HEK293 (cell line): ENCODE measurements around the gene ARHGAP24.

ENCODE experiments used
- CTCF ChIA-PET: fragments of 350-600 bp; formaldehyde crosslinking; extraction: SDS; loops from one replicate; lab custom pipeline; 2021; ENCODE audit warnings: antibody characterized with exemption; lab: Yijun Ruan, JAX
- POLR2A ChIA-PET: fragments of 300-600 bp; formaldehyde crosslinking; extraction: SDS; loops from one replicate; lab custom pipeline; 2020; ENCODE audit warnings: antibody characterized with exemption, inconsistent platforms; lab: Yijun Ruan, JAX
- H3K27ac ChIP-seq: fragments of 200-500 bp; sonication (Bioruptor generic); 2 replicates; pipeline ENCODE4 v1.5.1; 2014; ENCODE audit warnings: low read depth, low read length, control low read depth, inconsistent platforms; ENCODE audit errors: extremely low read depth
- H3K36me3 ChIP-seq, 2 experiments: fragments of 200-500 bp in 1 of 2; sonication (Bioruptor generic) in 1 of 2; 1 replicate in 1 of 2; 2 replicates in 1 of 2; pipeline ENCODE4 v1.5.1; 2014 to 2017; ENCODE audit warnings: inconsistent platforms in 2 of 2, low read length in 2 of 2; ENCODE audit not compliant: control insufficient read depth in 2 of 2, insufficient read depth in 1 of 2
- H3K4me1 ChIP-seq: fragments of 200-500 bp; sonication (Bioruptor generic); 2 replicates; pipeline ENCODE4 v1.5.1; 2014; ENCODE audit warnings: mild to moderate bottlenecking, low read length, inconsistent platforms; ENCODE audit not compliant: control insufficient read depth, insufficient read depth
- H3K4me3 ChIP-seq: 2 replicates; pipeline ENCODE4 v1.5.1; 2011; ENCODE audit warnings: low read depth, mild to moderate bottlenecking, control low read depth, low read length, moderate library complexity
- H3K9me3 ChIP-seq: fragments of 200-500 bp; sonication (Bioruptor generic); 2 replicates; pipeline ENCODE4 v1.5.1; 2014; ENCODE audit warnings: low read depth, low read length, inconsistent platforms; ENCODE audit not compliant: control insufficient read depth, insufficient read depth
- CTCF ChIP-seq: fragments of 450-650 bp; formaldehyde crosslinking; IDR thresholded peaks from 2 replicates; pipeline ENCODE4 v1.5.1; 2016; ENCODE audit warnings: missing biosample characterization, missing genetic modification characterization
- HOXD13 ChIP-seq: sonication (generic); formaldehyde crosslinking; IDR thresholded peaks from 2 replicates; pipeline ENCODE4 v1.8.0; 2022; ENCODE audit warnings: missing genetic modification reagents, borderline replicate concordance
- MZF1 ChIP-seq: fragments of 450-650 bp; formaldehyde crosslinking; IDR thresholded peaks from 2 replicates; pipeline ENCODE4 v1.5.1; 2017; ENCODE audit warnings: missing biosample characterization, missing genetic modification characterization, borderline replicate concordance
- OSR2 ChIP-seq: fragments of 450-650 bp; formaldehyde crosslinking; IDR thresholded peaks from 2 replicates; pipeline ENCODE4 v1.5.1; 2016; ENCODE audit warnings: missing biosample characterization, missing genetic modification characterization
- PRDM1 ChIP-seq: fragments of 450-650 bp; formaldehyde crosslinking; IDR thresholded peaks from 2 replicates; pipeline ENCODE4; 2016; ENCODE audit warnings: missing biosample characterization, missing genetic modification characterization
- ZBTB11 ChIP-seq: fragments of 450-650 bp; formaldehyde crosslinking; conservative IDR thresholded peaks from 2 replicates; pipeline ENCODE4 v1.5.1; 2016; ENCODE audit warnings: low read depth, missing biosample characterization, missing genetic modification characterization
- ZEB2 ChIP-seq: fragments of 450-650 bp; formaldehyde crosslinking; IDR thresholded peaks from 2 replicates; pipeline ENCODE4 v1.5.1; 2016; ENCODE audit warnings: missing biosample characterization, missing genetic modification characterization
- ZFP3 ChIP-seq: fragments of 450-650 bp; formaldehyde crosslinking; IDR thresholded peaks from 2 replicates; pipeline ENCODE4 v1.5.1; 2016; ENCODE audit warnings: low read depth, missing biosample characterization, missing genetic modification characterization
- ZFP37 ChIP-seq: fragments of 450-650 bp; formaldehyde crosslinking; IDR thresholded peaks from 2 replicates; pipeline ENCODE4 v1.5.1; 2016; ENCODE audit warnings: missing biosample characterization, missing genetic modification characterization
- ZNF133 ChIP-seq: fragments of 450-650 bp; formaldehyde crosslinking; IDR thresholded peaks from 2 replicates; pipeline ENCODE4 v1.5.1; 2016; ENCODE audit warnings: missing biosample characterization, missing genetic modification characterization
- ZNF157 ChIP-seq: fragments of 450-650 bp; formaldehyde crosslinking; IDR thresholded peaks from 2 replicates; pipeline ENCODE4 v1.5.1; 2016; ENCODE audit warnings: missing biosample characterization, missing genetic modification characterization
- ZNF175 ChIP-seq: fragments of 450-650 bp; formaldehyde crosslinking; IDR thresholded peaks from 2 replicates; pipeline ENCODE4 v1.5.1; 2016; ENCODE audit warnings: missing biosample characterization, missing genetic modification characterization
- ZNF19 ChIP-seq: fragments of 450-650 bp; formaldehyde crosslinking; IDR thresholded peaks from 2 replicates; pipeline ENCODE4; 2016; ENCODE audit warnings: missing biosample characterization, missing genetic modification characterization, low read depth
- ZNF23 ChIP-seq: fragments of 450-650 bp; formaldehyde crosslinking; IDR thresholded peaks from 2 replicates; pipeline ENCODE4 v1.5.1; 2016; ENCODE audit warnings: missing biosample characterization, missing genetic modification characterization, borderline replicate concordance
- ZNF37A ChIP-seq: fragments of 450-650 bp; IDR thresholded peaks from 2 replicates; pipeline ENCODE4 v1.5.1; 2018; ENCODE audit warnings: missing biosample characterization, missing genetic modification characterization
- ZNF426 ChIP-seq: fragments of 450-650 bp; formaldehyde crosslinking; IDR thresholded peaks from 2 replicates; pipeline ENCODE4 v1.5.1; 2017; ENCODE audit warnings: missing biosample characterization, missing genetic modification characterization, mild to moderate bottlenecking, inconsistent platforms, moderate library complexity
- ZNF514 ChIP-seq: fragments of 450-650 bp; formaldehyde crosslinking; IDR thresholded peaks from 2 replicates; pipeline ENCODE4 v1.5.1; 2016; ENCODE audit warnings: missing biosample characterization, missing genetic modification characterization
- ZNF585B ChIP-seq: fragments of 450-650 bp; formaldehyde crosslinking; IDR thresholded peaks from 2 replicates; pipeline ENCODE4 v1.5.1; 2016; ENCODE audit warnings: missing biosample characterization, missing genetic modification characterization
- ZNF596 ChIP-seq: fragments of 450-650 bp; IDR thresholded peaks from 2 replicates; pipeline ENCODE4 v1.5.0; 2018; ENCODE audit warnings: missing biosample characterization, mild to moderate bottlenecking, missing genetic modification characterization, moderate library complexity
- ZNF626 ChIP-seq: fragments of 450-650 bp; sonication (Bioruptor Pico); formaldehyde crosslinking; IDR thresholded peaks from 2 replicates; pipeline ENCODE4 v1.5.1; 2018; ENCODE audit warnings: missing biosample characterization, missing genetic modification characterization, inconsistent platforms
- ZNF664 ChIP-seq: fragments of 450-650 bp; formaldehyde crosslinking; IDR thresholded peaks from 2 replicates; pipeline ENCODE4 v1.5.1; 2016; ENCODE audit warnings: missing biosample characterization, missing genetic modification characterization
- ZNF791 ChIP-seq: fragments of 450-650 bp; formaldehyde crosslinking; IDR thresholded peaks from 2 replicates; pipeline ENCODE4 v1.5.1; 2016; ENCODE audit warnings: missing biosample characterization, missing genetic modification characterization
- TF ChIP-seq, protein P1 (sequence below): IDR thresholded peaks from 2 replicates; pipeline ENCODE4 v1.6.1; 2011; ENCODE audit warnings: mild to moderate bottlenecking, low read depth, low read length, borderline replicate concordance
- TF ChIP-seq, protein P2 (sequence below): fragments of 450-650 bp; formaldehyde crosslinking; IDR thresholded peaks from 2 replicates; pipeline ENCODE4 v1.5.1; 2016; ENCODE audit warnings: missing biosample characterization, missing genetic modification characterization, borderline replicate concordance

ARHGAP24 gene

GRCh38 chr4:85925071-85925470 is 450.1 kb downstream of the ARHGAP24 start:
- Histone ChIP-seq H3K4me3 (no peak overlapping the region), H3K4me1 (no peaks in the 10 kb centered on the region), H3K36me3 (no peaks in the 10 kb centered on the region), H3K27ac (no peak overlapping the region), H3K9me3 (no peaks in the 10 kb centered on the region)
- POLR2A ChIA-PET = no interaction called here
- TF ChIP-seq ZNF596 (tag by site-specific recombination) = no peak
- TF ChIP-seq, protein P1, sequence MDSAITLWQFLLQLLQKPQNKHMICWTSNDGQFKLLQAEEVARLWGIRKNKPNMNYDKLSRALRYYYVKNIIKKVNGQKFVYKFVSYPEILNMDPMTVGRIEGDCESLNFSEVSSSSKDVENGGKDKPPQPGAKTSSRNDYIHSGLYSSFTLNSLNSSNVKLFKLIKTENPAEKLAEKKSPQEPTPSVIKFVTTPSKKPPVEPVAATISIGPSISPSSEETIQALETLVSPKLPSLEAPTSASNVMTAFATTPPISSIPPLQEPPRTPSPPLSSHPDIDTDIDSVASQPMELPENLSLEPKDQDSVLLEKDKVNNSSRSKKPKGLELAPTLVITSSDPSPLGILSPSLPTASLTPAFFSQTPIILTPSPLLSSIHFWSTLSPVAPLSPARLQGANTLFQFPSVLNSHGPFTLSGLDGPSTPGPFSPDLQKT = no peak
- TF ChIP-seq CTCF (tag by site-specific recombination) = no peak
- no peak for TF ChIP-seq OSR2
- TF ChIP-seq PRDM1 (tag by site-specific recombination) = no peak
- no peak for TF ChIP-seq ZNF626
- no peak for TF ChIP-seq ZNF175 (tag by site-specific recombination)
- no peak for TF ChIP-seq ZNF157
- TF ChIP-seq ZFP3 (tag by site-specific recombination) = no peak
- TF ChIP-seq, protein P2, sequence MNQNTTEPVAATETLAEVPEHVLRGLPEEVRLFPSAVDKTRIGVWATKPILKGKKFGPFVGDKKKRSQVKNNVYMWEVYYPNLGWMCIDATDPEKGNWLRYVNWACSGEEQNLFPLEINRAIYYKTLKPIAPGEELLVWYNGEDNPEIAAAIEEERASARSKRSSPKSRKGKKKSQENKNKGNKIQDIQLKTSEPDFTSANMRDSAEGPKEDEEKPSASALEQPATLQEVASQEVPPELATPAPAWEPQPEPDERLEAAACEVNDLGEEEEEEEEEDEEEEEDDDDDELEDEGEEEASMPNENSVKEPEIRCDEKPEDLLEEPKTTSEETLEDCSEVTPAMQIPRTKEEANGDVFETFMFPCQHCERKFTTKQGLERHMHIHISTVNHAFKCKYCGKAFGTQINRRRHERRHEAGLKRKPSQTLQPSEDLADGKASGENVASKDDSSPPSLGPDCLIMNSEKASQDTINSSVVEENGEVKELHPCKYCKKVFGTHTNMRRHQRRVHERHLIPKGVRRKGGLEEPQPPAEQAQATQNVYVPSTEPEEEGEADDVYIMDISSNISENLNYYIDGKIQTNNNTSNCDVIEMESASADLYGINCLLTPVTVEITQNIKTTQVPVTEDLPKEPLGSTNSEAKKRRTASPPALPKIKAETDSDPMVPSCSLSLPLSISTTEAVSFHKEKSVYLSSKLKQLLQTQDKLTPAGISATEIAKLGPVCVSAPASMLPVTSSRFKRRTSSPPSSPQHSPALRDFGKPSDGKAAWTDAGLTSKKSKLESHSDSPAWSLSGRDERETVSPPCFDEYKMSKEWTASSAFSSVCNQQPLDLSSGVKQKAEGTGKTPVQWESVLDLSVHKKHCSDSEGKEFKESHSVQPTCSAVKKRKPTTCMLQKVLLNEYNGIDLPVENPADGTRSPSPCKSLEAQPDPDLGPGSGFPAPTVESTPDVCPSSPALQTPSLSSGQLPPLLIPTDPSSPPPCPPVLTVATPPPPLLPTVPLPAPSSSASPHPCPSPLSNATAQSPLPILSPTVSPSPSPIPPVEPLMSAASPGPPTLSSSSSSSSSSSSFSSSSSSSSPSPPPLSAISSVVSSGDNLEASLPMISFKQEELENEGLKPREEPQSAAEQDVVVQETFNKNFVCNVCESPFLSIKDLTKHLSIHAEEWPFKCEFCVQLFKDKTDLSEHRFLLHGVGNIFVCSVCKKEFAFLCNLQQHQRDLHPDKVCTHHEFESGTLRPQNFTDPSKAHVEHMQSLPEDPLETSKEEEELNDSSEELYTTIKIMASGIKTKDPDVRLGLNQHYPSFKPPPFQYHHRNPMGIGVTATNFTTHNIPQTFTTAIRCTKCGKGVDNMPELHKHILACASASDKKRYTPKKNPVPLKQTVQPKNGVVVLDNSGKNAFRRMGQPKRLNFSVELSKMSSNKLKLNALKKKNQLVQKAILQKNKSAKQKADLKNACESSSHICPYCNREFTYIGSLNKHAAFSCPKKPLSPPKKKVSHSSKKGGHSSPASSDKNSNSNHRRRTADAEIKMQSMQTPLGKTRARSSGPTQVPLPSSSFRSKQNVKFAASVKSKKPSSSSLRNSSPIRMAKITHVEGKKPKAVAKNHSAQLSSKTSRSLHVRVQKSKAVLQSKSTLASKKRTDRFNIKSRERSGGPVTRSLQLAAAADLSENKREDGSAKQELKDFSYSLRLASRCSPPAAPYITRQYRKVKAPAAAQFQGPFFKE = no peak
- CTCF ChIA-PET = interaction anchor here (0.6 kb wide), 1 partner anchor 16 kb away, joined by 4 read pairs; no protein-coding TSS in a partner anchor

- ChIA-PET POLR2A (no interaction called here), CTCF (no interaction called here)
- Histone ChIP-seq H3K27ac (no peak overlapping the region), H3K36me3 (no peaks in the 10 kb centered on the region), H3K4me3 (no peak overlapping the region), H3K9me3 (no peaks in the 10 kb centered on the region), H3K4me1 (no peaks in the 10 kb centered on the region)
- TF ChIP-seq ZNF23 (tag by site-specific recombination) (no peak), ZEB2 (tag by site-specific recombination) (no peak), ZNF791 (tag by site-specific recombination) (no peak), ZNF664 (tag by site-specific recombination) (no peak), MZF1 (tag by site-specific recombination) (no peak), ZNF133 (tag by site-specific recombination) (no peak), ZNF19 (tag by site-specific recombination) (no peak), ZBTB11 (tag by site-specific recombination) (no peak), HOXD13 (CRISPR knock-in tag) (no peak), ZNF585B (tag by site-specific recombination) (no peak), ZNF37A (tag by site-specific recombination) (no peak), ZFP37 (no peak), ZNF514 (tag by site-specific recombination) (no peak), ZNF426 (tag by site-specific recombination) (no peak)
Observed at GRCh38 chr4:85928775-85929591, 454.0 kb downstream of the ARHGAP24 start.
